HCT116 (cell line): Measurements from ENCODE around the gene PLA2G5. TPM values are rescaled to one million over a fixed set of nuclear protein-coding genes. Genes with fewer than 3 reads are reported as not detected.

ENCODE experiments used
- ATAC-seq: fragments of 200-7000 bp; cut with Tn5 transposase; 2 replicates; pipeline ENCODE4 v1.9.1; 2020; ENCODE audit warnings: mild to moderate bottlenecking, moderate library complexity
- BruUV-seq: library from RNA; stranded (reverse); fragments of 400-500 nt; replicated peaks from 2 replicates; lab custom pipeline; 2021; lab: Mats Ljungman, UMichigan
- CTCF ChIA-PET: fragments of 300-600 bp; sonication (Branson Sonifier 250); formaldehyde crosslinking; loops from one replicate; lab custom pipeline; 2021; ENCODE audit warnings: antibody characterized with exemption; lab: Charles Lee
- POLR2A ChIA-PET: fragments of 300-600, 350-600 bp; sonication (Branson Sonifier 250); formaldehyde crosslinking; loops from one replicate; lab custom pipeline; 2021; ENCODE audit warnings: antibody characterized with exemption; lab: Charles Lee
- RAD21 ChIA-PET, 2 experiments: fragments of 300-600 bp; sonication (Branson Sonifier 250); formaldehyde crosslinking; loops; one replicate each; lab custom pipeline; 2023; ENCODE audit warnings: low total read pairs in 2 of 2; ENCODE audit not compliant: uncharacterized antibody in 2 of 2, unreplicated experiment in 2 of 2, low non-redundant PET in 1 of 2; lab: Charles Lee
- DNase-seq: peaks from one replicate; pipeline ENCODE4 v3.0.0-alpha.2; 2010; ENCODE audit warnings: low read depth, low spot score
- H2AFZ ChIP-seq: fragments of 200-600 bp; shearing (Covaris generic), sonication (generic); 2 replicates; pipeline ENCODE4 v1.6.1; 2017; ENCODE audit warnings: low read depth, mixed run types, mixed read lengths, antibody characterized with exemption, low read length; ENCODE audit not compliant: poor library complexity, severe bottlenecking
- H3K27ac ChIP-seq: 2 replicates; pipeline ENCODE4 v1.5.1; 2012; ENCODE audit warnings: low read depth, low read length
- H3K27me3 ChIP-seq: fragments of 200-600 bp; sonication (generic); 2 replicates; pipeline ENCODE4 v1.6.1; 2016; ENCODE audit warnings: mixed run types, low read length, mixed read lengths; ENCODE audit not compliant: insufficient read depth
- H3K36me3 ChIP-seq, 2 experiments: fragments of 200-500 bp in 1 of 2; fragments of 200-600 bp in 1 of 2; sonication (Bioruptor generic) in 1 of 2; sonication (generic) in 1 of 2; 2 replicates each; pipeline versions ENCODE4 v1.5.1 to v1.6.1; 2014 to 2016; ENCODE audit warnings: low read length in 2 of 2, inconsistent platforms in 1 of 2, mixed read lengths in 1 of 2, mixed run types in 1 of 2; ENCODE audit not compliant: insufficient read depth in 2 of 2, control insufficient read depth in 1 of 2
- H3K4me1 ChIP-seq, 2 experiments: fragments of 200-600 bp in 1 of 2; sonication (generic) in 1 of 2; 2 replicates each; pipeline versions ENCODE4 v1.5.1 to v1.6.1; 2012 to 2017; ENCODE audit warnings: low read length in 2 of 2, inconsistent platforms in 1 of 2, mild to moderate bottlenecking in 1 of 2, mixed read lengths in 1 of 2, mixed run types in 1 of 2, moderate library complexity in 1 of 2; ENCODE audit not compliant: insufficient read depth in 2 of 2, control insufficient read depth in 1 of 2
- H3K4me2 ChIP-seq: fragments of 200-600 bp; sonication (generic); 2 replicates; pipeline ENCODE4 v1.6.1; 2017; ENCODE audit warnings: mixed run types, low read length, mixed read lengths
- H3K4me3 ChIP-seq, 2 experiments: fragments of 200-600 bp in 1 of 2; sonication (generic) in 1 of 2; replicated peaks in 1 of 2; 2 replicates each; pipeline ENCODE4 v1.5.1; 2011 to 2016; ENCODE audit warnings: low read length in 2 of 2, control low read depth in 1 of 2, low read depth in 1 of 2, mild to moderate bottlenecking in 1 of 2, mixed read lengths in 1 of 2, mixed run types in 1 of 2
- H3K79me2 ChIP-seq: fragments of 200-600 bp; sonication (generic); 2 replicates; pipeline ENCODE4 v1.6.1; 2017; ENCODE audit warnings: mild to moderate bottlenecking, mixed run types, low read length, moderate library complexity, mixed read lengths; ENCODE audit not compliant: insufficient read depth
- H3K9ac ChIP-seq: fragments of 200-600 bp; sonication (generic); 2 replicates; pipeline ENCODE4 v1.6.1; 2016; ENCODE audit warnings: low read length, mixed read lengths
- H3K9me2 ChIP-seq: fragments of 200-600 bp; sonication (generic), shearing (Covaris generic); 2 replicates; pipeline ENCODE4 v1.6.1; 2017; ENCODE audit warnings: mixed run types, mild to moderate bottlenecking, moderate library complexity; ENCODE audit not compliant: insufficient read depth
- H3K9me3 ChIP-seq, 2 experiments: fragments of 200-500 bp in 1 of 2; fragments of 200-600 bp in 1 of 2; sonication (Bioruptor generic) in 1 of 2; sonication (generic) in 1 of 2; 2 replicates each; pipeline ENCODE4 v1.6.1; 2014 to 2017; ENCODE audit warnings: low read length in 2 of 2, mixed read lengths in 2 of 2, inconsistent platforms in 1 of 2, low read depth in 1 of 2, mild to moderate bottlenecking in 1 of 2, mixed run types in 1 of 2, moderate library complexity in 1 of 2; ENCODE audit not compliant: control insufficient read depth in 1 of 2, insufficient read depth in 1 of 2
- H4K20me1 ChIP-seq: fragments of 200-600 bp; sonication (generic), shearing (Covaris generic); 2 replicates; pipeline ENCODE4 v1.6.1; 2017; ENCODE audit warnings: mixed run types, mild to moderate bottlenecking, moderate library complexity; ENCODE audit not compliant: insufficient read depth
- CBX3 ChIP-seq: IDR thresholded peaks from 2 replicates; pipeline ENCODE4 v1.6.1; 2012; ENCODE audit warnings: low read depth
- CEBPB ChIP-seq: IDR thresholded peaks from 2 replicates; pipeline ENCODE4 v1.6.1; 2012; ENCODE audit warnings: low read depth
- EGR1 ChIP-seq: IDR thresholded peaks from 2 replicates; pipeline ENCODE4 v1.6.1; 2012; ENCODE audit warnings: low read depth
- ELF1 ChIP-seq: IDR thresholded peaks from 2 replicates; pipeline ENCODE4 v1.6.1; 2012; ENCODE audit warnings: low read depth, borderline replicate concordance
- FOSL1 ChIP-seq: IDR thresholded peaks from 2 replicates; pipeline ENCODE4 v1.6.1; 2012; ENCODE audit warnings: low read depth
- JUND ChIP-seq: IDR thresholded peaks from 2 replicates; pipeline ENCODE4 v1.6.1; 2012
- POLR2AphosphoS5 ChIP-seq: IDR thresholded peaks from 2 replicates; pipeline ENCODE4 v1.6.1; 2011; ENCODE audit warnings: mild to moderate bottlenecking, low read depth, low read length, moderate library complexity
- RAD21 ChIP-seq: IDR thresholded peaks from 2 replicates; pipeline ENCODE4 v1.6.1; 2012; ENCODE audit warnings: low read depth, mild to moderate bottlenecking
- SIN3A ChIP-seq: IDR thresholded peaks from 2 replicates; pipeline ENCODE4 v1.6.1; 2012; ENCODE audit warnings: low read depth
- SRF ChIP-seq: IDR thresholded peaks from 2 replicates; pipeline ENCODE4 v1.6.1; 2012; ENCODE audit warnings: low read depth
- TCF7L2 ChIP-seq: IDR thresholded peaks from 2 replicates; pipeline ENCODE4 v1.7.0; 2011; ENCODE audit warnings: borderline replicate concordance, inconsistent platforms; ENCODE audit not compliant: insufficient read depth, insufficient read length; ENCODE audit errors: extremely low read depth
- YY1 ChIP-seq: IDR thresholded peaks from 2 replicates; pipeline ENCODE4 v1.6.1; 2011; ENCODE audit warnings: low read length, low read depth, moderate library complexity, mild to moderate bottlenecking; ENCODE audit not compliant: insufficient replicate concordance; ENCODE audit errors: extremely low read depth
- ZFX ChIP-seq: fragments of 450-650 bp; IDR thresholded peaks from 2 replicates; pipeline ENCODE4 v1.6.1; 2017
- intact Hi-C: fragments of 100-400 bp; cut with micrococcal nuclease; formaldehyde crosslinking; loops from 2 replicates; pipeline ENCODE4 v1.10.0; 2022
- total RNA-seq: library from RNA; stranded (reverse); gene quantifications from one replicate; pipeline ENCODE4 v1.2.1, GENCODE V29; 2021; ENCODE audit not compliant: unreplicated experiment
- TF ChIP-seq, protein P1 (sequence below): IDR thresholded peaks from 2 replicates; pipeline ENCODE4 v1.6.1; 2012
- TF ChIP-seq, protein P2 (sequence below): IDR thresholded peaks from 2 replicates; pipeline ENCODE4 v1.6.1; 2012
- TF ChIP-seq, protein P3 (sequence below): IDR thresholded peaks from 2 replicates; pipeline ENCODE4 v1.6.1; 2012; ENCODE audit warnings: low read depth

PLA2G5 gene
- total RNA-seq, 1 experiment from 2014 or later, result not detected

DNA sequence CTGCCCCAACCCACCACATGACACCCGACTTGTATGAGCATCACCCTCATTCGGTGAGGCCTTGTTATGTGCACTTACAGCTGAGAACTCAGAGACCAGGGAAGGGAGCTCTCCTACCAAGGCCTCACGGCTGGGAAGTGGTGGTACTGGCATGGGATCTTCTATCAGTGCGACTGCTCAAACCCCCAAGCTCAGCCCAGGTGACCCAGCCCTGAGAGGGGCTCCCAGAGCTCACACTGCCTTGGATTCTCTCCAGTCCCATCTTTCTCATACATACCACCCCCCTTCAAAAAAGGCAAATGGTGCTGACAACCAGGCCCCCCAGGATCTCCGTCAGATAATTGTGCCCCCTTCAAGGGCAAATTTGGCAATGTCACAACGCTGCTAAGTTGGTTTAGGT lies 68.4 kb downstream of the PLA2G5 start:
- ATAC-seq (no peak), DNase-seq (no peak)
- Histone ChIP-seq H3K27ac (no peak overlapping the region), H3K4me2 (no peak overlapping the region), H3K4me3 (no peak overlapping the region), H3K9me3 (no peaks in the 10 kb centered on the region), H2AFZ (no peak overlapping the region), H3K27me3 (no peaks in the 10 kb centered on the region), H3K79me2 (no peaks in the 10 kb centered on the region), H4K20me1 (no peaks in the 10 kb centered on the region), H3K36me3 (no peaks in the 10 kb centered on the region), H3K9ac (no peak overlapping the region), H3K9me2 (no peaks in the 10 kb centered on the region), H3K4me1 (peaks cover 4 to 11% of the 10 kb centered on the region in 2 experiments; a peak in 3 of 4 replicates)
- ChIA-PET RAD21 (no interaction called here), CTCF (no interaction called here)
- BruUV-seq, result no TSS peak
- intact Hi-C loops, result no loop called here
- TF ChIP-seq YY1, result no peak
- TF ChIP-seq, protein P1, sequence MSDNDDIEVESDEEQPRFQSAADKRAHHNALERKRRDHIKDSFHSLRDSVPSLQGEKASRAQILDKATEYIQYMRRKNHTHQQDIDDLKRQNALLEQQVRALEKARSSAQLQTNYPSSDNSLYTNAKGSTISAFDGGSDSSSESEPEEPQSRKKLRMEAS, result no peak
- no peak for TF ChIP-seq CEBPB
- TF ChIP-seq ZFX, result no peak
- no peak for TF ChIP-seq EGR1
- TF ChIP-seq ELF1, result no peak
- TF ChIP-seq SIN3A, result no peak
- no peak for TF ChIP-seq SRF
- TF ChIP-seq, protein P2, sequence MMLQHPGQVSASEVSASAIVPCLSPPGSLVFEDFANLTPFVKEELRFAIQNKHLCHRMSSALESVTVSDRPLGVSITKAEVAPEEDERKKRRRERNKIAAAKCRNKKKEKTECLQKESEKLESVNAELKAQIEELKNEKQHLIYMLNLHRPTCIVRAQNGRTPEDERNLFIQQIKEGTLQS, result no peak
- TF ChIP-seq CBX3, result no peak
- TF ChIP-seq RAD21, result no peak
- TF ChIP-seq, all 23 proteins: peak for 0
- POLR2A ChIA-PET, result no interaction called here

DNA sequence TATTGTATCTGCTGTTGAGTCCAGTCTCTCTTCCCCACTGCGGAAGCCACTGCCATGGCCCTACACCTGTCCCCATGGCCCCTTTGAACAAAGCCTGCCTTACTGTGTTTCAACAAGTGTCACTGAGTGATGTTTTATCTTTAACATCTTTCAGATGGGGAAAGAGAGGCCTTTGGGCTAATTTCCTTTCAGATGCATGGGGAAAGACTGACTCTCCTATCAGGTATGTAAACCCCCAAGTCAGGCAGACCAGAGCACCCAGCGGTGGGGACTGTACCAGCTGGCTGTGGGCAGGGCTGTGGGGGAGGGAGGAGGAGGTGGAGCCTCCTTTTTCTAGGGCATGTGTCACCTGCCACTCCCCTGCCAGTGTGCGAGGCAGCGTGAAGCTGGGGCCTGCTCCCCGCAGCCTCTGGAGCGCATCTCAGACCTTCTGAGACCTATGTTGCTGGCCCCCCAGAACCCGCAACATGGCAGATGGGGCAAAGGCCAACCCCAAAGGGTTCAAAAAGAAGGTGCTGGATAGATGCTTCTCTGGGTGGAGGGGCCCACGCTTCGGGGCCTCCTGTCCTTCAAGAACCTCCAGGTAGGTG lies 69.1 kb downstream of the PLA2G5 start, which contains the start of gene PLA2G2F:
TSS of gene PLA2G2F (plus strand) at position 363 of the 590 bp plus-strand sequence. CDS start at position 468, 105 bp downstream.
- H3K4me1 ChIP-seq, result peaks cover 4 to 11% of the 10 kb centered on the region in 2 experiments; a peak in 3 of 4 replicates
- ATAC-seq (no peak), DNase-seq (no peak)
- H3K4me3 ChIP-seq, result no peak within 1 kb of the TSS
- no peaks in the 10 kb centered on the region for H3K79me2 ChIP-seq
- no TSS peak for BruUV-seq
- intact Hi-C loops, result no loop called here
- no peak within 1 kb of the TSS for H3K4me2 ChIP-seq
- ChIA-PET CTCF (no interaction called here), POLR2A (no interaction called here), RAD21 (no interaction called here)
- no peaks in the 10 kb centered on the region for H4K20me1 ChIP-seq
- H3K27ac ChIP-seq, result no peak within 1 kb of the TSS
- no peaks in the 10 kb centered on the region for H3K36me3 ChIP-seq
- H2AFZ ChIP-seq, result no peak within 1 kb of the TSS
- H3K9ac ChIP-seq, result no peak within 1 kb of the TSS
- no peaks in the 10 kb centered on the region for H3K27me3 ChIP-seq
- no peaks in the 10 kb centered on the region for H3K9me3 ChIP-seq
- H3K9me2 ChIP-seq, result no peaks in the 10 kb centered on the region
- TF ChIP-seq FOSL1, result no peak
- TF ChIP-seq CEBPB, result no peak
- no peak for TF ChIP-seq SIN3A
- TF ChIP-seq, protein P2, result no peak
- TF ChIP-seq EGR1, result no peak
- TF ChIP-seq POLR2AphosphoS5, result no peak
- TF ChIP-seq, protein P1, result no peak
- TF ChIP-seq JUND, result no peak
- TF ChIP-seq RAD21, result no peak
- no peak for TF ChIP-seq TCF7L2
- TF ChIP-seq ELF1, result no peak
- TF ChIP-seq, protein P3, sequence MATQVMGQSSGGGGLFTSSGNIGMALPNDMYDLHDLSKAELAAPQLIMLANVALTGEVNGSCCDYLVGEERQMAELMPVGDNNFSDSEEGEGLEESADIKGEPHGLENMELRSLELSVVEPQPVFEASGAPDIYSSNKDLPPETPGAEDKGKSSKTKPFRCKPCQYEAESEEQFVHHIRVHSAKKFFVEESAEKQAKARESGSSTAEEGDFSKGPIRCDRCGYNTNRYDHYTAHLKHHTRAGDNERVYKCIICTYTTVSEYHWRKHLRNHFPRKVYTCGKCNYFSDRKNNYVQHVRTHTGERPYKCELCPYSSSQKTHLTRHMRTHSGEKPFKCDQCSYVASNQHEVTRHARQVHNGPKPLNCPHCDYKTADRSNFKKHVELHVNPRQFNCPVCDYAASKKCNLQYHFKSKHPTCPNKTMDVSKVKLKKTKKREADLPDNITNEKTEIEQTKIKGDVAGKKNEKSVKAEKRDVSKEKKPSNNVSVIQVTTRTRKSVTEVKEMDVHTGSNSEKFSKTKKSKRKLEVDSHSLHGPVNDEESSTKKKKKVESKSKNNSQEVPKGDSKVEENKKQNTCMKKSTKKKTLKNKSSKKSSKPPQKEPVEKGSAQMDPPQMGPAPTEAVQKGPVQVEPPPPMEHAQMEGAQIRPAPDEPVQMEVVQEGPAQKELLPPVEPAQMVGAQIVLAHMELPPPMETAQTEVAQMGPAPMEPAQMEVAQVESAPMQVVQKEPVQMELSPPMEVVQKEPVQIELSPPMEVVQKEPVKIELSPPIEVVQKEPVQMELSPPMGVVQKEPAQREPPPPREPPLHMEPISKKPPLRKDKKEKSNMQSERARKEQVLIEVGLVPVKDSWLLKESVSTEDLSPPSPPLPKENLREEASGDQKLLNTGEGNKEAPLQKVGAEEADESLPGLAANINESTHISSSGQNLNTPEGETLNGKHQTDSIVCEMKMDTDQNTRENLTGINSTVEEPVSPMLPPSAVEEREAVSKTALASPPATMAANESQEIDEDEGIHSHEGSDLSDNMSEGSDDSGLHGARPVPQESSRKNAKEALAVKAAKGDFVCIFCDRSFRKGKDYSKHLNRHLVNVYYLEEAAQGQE, result no peak
- no peak for TF ChIP-seq SRF
- no peak for TF ChIP-seq CBX3
